Measurements from ENCODE around the gene DLG2.

GRCh38 chr11:84890676-84891075, 736.5 kb downstream of the DLG2 start:
- no peak for TF ChIP-seq CTCF (IDR thresholded peaks at IDR 0.05; ENCODE audit: low read depth, low read length)
- no peak for TF ChIP-seq EZH2phosphoT487 (IDR thresholded peaks at IDR 0.05; ENCODE audit: low read depth)
